GM19467 (cell line): ENCODE measurements around the gene APOD.

ENCODE experiments used
- ATAC-seq: cut with Tn5 transposase; IDR thresholded peaks from one replicate; pipeline ENCODE4 v1.9.1; 2021; ENCODE audit warnings: mild to moderate bottlenecking, moderate library complexity; ENCODE audit not compliant: unreplicated experiment

Gene APOD

GRCh38 chr3:195587824-195588223, 4.1 kb upstream of the APOD start:
- no peak for ATAC-seq

GRCh38 chr3:195587406-195587805, 3.7 kb upstream of the APOD start:
- no peak for ATAC-seq

- ATAC-seq = no peak
Observed at GRCh38 chr3:195584543-195584870, 767 bp upstream of the APOD start.

DNA sequence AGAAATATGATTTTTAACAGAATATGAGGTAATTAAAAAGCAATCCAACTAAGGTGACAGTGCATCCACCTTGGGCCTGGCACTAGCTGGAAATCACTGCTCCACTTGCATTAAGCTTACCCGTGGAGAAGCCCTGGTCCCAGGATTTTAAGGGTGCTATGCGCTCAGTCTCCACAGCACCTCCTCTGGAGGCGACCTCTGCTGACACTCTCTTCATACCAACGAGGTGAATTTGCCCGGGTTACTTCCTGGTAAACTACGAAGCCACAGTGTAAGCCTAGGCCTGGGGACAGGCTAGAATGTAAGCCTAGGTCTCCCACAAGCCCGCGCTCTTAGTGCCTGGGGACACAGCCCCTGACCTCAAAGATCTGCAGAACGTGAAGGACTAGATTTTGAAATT, 793 bp downstream of the APOD start:
- ATAC-seq = no peak

DNA sequence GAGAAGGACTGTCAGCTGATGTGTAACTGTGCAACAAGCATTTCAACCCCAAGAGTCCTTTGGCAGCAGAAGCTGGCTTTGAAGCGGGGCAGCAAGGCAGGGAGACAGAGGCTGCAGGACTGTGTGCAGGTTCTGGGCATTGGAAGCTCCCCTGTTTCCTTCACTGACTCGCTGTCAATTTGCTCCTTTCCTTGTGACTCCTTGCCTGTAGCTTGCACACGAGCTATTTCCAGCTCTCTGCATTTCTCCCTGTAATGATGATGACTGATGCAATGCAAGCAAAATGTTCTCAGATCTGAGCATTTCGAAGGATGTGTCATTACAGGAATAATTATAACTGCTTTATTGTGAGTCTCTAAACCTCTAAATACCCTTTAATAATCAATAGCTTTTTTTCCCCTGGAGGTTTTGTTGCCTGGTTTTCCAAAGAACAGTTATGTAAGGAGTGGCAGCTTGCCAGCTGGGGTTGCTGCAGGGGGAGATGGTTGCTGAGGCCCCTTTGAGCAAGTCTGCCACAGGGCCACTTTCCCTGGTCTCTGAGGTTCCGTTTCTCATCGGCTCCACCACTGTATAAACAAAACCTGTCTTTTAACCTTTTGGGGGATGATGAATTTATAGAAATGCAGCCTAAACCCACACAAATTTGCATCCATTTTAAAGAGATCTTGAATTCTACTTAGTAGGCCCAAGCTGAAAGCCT, 2.8 kb downstream of the APOD start:
- ATAC-seq = no peak

DNA sequence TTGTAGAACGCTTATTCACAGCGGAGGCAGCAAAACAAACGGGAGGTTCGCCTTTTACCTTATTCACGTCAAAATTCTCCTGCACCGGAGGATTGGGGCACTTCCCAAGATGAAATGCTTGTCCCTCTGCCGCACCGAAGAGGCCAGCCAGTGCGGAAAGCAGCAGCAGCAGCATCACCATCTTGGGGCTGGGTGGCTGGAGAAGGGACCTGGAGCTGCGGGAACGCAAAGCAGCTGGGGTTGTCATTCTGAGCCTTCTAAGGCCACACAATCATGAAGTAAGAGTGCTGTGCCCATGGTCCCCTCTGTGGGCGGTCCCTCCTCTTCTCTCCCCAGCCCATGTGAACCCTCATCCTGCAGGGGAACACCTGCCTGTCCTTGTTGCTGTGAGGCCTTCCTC, 4.5 kb downstream of the APOD start:
- ATAC-seq = no peak

DNA sequence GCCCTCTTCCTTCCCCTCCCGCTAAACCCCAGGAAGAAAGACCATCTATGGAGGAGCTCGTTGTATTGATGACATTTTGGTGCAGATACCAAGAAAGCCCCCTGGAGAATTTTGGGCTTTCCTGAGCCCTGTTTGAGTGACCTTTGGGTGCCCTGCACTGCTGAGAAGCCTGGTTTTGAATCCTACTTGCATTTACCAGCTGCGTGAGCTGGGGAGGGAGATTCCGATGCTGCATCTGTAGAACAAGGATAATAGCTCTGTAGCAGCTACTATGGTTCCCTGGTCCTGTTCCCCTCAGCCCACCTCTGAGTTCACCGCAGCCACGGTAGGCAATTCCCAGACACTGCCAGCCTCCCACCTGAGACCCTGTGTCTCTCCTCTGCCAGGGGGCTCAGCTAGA, 5.2 kb downstream of the APOD start:
- ATAC-seq = no peak

- ATAC-seq = no peak
Observed at GRCh38 chr3:195577645-195578177, 6.0 kb downstream of the APOD start.

- no peak for ATAC-seq
Observed at GRCh38 chr3:195574497-195575304, 9.0 kb downstream of the APOD start.

DNA sequence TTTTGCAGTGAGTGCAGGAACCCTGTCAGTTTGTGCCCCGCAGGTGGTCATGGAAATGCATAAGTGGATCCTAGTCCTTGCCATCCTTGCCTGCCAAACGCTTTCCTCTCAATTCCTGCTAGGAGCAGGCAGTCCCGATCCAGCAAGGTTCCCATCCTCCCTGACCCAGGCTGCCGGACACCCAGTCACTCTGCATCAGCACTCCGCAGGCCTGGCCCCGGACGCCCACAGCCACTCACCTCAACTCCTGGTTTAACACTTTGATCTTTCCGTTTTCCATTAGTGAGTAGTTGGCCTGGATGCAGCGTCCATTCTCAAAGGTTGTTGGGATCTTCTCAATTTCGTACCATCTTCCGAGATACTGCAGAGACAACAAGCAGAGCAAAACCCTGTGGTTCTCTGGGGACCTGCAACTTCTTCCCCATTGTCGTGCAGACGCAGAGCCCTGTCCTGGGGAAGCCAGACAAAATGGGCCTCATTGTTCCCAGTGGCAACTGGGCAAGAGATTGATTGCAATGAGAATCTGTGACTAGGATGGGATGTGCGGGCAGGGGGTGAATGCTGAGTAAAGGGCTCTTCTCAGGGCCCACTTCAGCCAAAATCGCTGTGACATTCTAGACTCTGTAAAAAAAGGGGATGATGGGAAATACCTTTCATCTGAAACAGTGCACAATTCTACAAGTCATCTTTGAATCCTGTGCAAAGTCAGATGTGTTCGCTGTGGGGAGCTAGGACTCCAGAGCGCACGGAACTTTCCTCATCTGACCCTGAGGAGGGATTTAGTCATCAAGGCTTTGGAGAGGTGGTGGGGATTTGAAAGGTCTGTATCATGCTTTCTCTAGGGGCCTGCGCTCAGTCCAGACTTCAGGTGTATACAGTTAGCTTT, 9.9 kb downstream of the APOD start:
- no peak for ATAC-seq

GRCh38 chr3:195571361-195571760, 12.4 kb downstream of the APOD start:
- no peak for ATAC-seq

DNA sequence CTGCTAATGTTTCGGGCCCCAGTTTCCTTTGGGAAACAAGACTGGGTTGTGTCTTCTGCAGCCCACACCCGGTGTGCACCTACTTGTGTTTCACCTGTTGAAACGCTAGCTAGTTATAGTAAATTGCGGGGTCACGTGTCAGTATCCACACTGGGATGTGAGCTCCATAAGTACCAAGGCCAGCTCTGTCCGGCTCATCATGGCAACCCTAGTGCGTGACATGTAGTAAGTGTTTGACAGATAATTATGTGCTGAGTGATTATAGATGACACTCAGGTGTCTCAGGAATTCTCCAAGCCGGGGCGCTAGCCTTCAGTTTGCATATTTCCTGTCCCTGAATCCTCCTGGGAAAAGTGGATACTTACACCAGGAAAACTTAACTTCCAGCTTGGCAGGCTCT, 12.8 kb downstream of the APOD start:
- no peak for ATAC-seq

- ATAC-seq = no peak
Observed at GRCh38 chr3:195570344-195570743, 13.4 kb downstream of the APOD start.

- no peak for ATAC-seq
Observed at GRCh38 chr3:195568630-195569029, 15.1 kb downstream of the APOD start.

DNA sequence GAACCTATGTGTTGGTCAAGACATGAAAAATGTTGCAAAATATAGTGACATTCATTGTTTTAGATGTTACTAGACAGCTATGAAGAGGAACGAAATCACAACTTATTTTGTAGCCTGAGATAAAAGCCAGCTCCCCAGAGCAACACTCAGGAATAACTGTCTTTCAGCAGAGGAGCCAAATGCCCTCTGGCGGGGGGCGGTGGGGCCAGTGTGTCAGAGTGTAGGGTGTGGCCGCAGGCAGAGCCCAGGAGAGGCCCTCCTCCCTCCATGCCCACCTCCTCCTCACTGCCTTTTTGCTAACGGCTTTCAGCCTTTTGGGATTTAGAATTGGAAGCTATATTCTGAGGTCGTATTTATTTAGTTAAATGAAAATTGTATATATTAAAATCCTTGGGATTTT, 16.9 kb downstream of the APOD start:
- no peak for ATAC-seq

- no peak for ATAC-seq
Observed at GRCh38 chr3:195565716-195566115, 18.0 kb downstream of the APOD start.

GRCh38 chr3:195563317-195563716, 20.4 kb downstream of the APOD start:
- no peak for ATAC-seq

GRCh38 chr3:195559723-195560409, 23.9 kb downstream of the APOD start:
- ATAC-seq = no peak

- no peak for ATAC-seq
Observed at GRCh38 chr3:195558602-195559001, 25.1 kb downstream of the APOD start.

GRCh38 chr3:195557322-195557721, 26.4 kb downstream of the APOD start:
- no peak for ATAC-seq

DNA sequence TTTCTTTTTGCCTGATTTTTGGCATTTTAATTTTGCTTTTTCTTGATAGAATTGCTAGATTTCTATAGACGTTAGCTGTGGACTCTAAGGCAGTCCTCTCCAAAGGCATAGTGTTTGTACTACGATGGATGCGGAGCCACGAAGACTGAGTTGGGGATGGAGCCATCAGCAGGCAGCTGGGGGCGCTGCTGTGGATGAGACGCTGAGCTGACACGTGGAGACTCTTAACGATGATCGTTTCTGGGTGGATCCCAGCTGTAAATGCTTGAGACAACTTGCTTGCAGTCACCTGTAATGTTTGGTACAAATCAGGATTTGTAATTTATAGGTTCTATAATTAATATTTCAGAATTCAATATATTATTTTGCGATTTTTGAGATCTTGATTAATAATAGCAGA, 27.4 kb downstream of the APOD start:
- no peak for ATAC-seq
